Gastrocnemius medialis (tissue), 4 donors: Measurements from ENCODE around the gene SF3B3. TPM values are rescaled to one million over a fixed set of nuclear protein-coding genes. Genes with fewer than 3 reads are reported as not detected.

Experiments
- ATAC-seq, 2 donors: fragments of 150-250 bp; one replicate each; pipeline ENCODE4 v1.9.1; 2016
- DNase-seq, 2 donors: peaks; one replicate each; pipeline ENCODE4 v3.0.0-alpha.2; 2019
- H3K27ac ChIP-seq, 4 donors: fragments of 200-600 bp; sonication (generic); 1 replicate in 1 of 4; 2 replicates in 3 of 4; pipeline ENCODE4 v1.5.1; 2016 to 2018; ENCODE audit warnings: mild to moderate bottlenecking in 2 of 4, moderate library complexity in 1 of 4
- H3K27me3 ChIP-seq, 3 donors: fragments of 200-600 bp; sonication (generic) in 2 of 3; 1 replicate in 1 of 3; 2 replicates in 2 of 3; pipeline versions ENCODE4 v1.5.1 to v1.6.0; 2016 to 2019; ENCODE audit warnings: mild to moderate bottlenecking in 1 of 3, moderate library complexity in 1 of 3
- H3K36me3 ChIP-seq, 2 donors: fragments of 200-600 bp; sonication (generic) in 1 of 2; one replicate each; pipeline ENCODE4 v1.5.1; 2017 to 2018
- H3K4me1 ChIP-seq, 2 donors: fragments of 200-600 bp; sonication (generic) in 1 of 2; one replicate each; pipeline ENCODE4 v1.5.1; 2016 to 2017; ENCODE audit warnings: mild to moderate bottlenecking in 2 of 2
- H3K4me3 ChIP-seq, 4 donors: fragments of 200-600 bp; sonication (generic) in 3 of 4; 1 replicate in 1 of 4; 2 replicates in 3 of 4; pipeline ENCODE4 v1.5.1; 2016 to 2019; ENCODE audit warnings: mild to moderate bottlenecking in 2 of 4
- H3K9me3 ChIP-seq, 3 donors: fragments of 200-600 bp; sonication (generic) in 2 of 3; 1 replicate in 1 of 3; 2 replicates in 2 of 3; pipeline ENCODE4 v1.5.1; 2016 to 2019
- CTCF ChIP-seq, 5 experiments: fragments of 450-650 bp in 3 of 5; fragments of 200-600 bp in 2 of 5; sonication (generic) in 2 of 5; IDR thresholded peaks in 4 of 5; conservative IDR thresholded peaks in 1 of 5; 1 replicate in 4 of 5; 2 replicates in 1 of 5; pipeline ENCODE4 v1.5.1; 2016 to 2019; ENCODE audit warnings: antibody characterized with exemption in 5 of 5, mild to moderate bottlenecking in 3 of 5, moderate library complexity in 3 of 5
- POLR2A ChIP-seq, 2 donors: fragments of 450-650 bp; IDR thresholded peaks; one replicate each; pipeline ENCODE4 v1.6.1; 2017; ENCODE audit warnings: antibody characterized with exemption in 2 of 2, mild to moderate bottlenecking in 2 of 2, moderate library complexity in 2 of 2
- in situ Hi-C, 4 donors: fragments of 200-750 bp; cut with MboI; loops; one replicate each; pipeline versions ENCODE4 v1.15.0 to v1.8.0; 2017; ENCODE audit warnings: low sequenced_read_pairs in 4 of 4
- intact Hi-C: fragments of 100-400 bp; cut with DNase I; formaldehyde crosslinking; loops from one replicate; pipeline ENCODE4 v1.15.1; 2023; ENCODE audit warnings: low total_unique reads
- total RNA-seq, 4 donors: library from RNA; depleted of rRNA; stranded (reverse); fragments of >200 nt; gene quantifications; one replicate each; pipeline versions ENCODE4 v1.1.0 to v1.2.3, GENCODE V29; 2016

Gene SF3B3
- total RNA-seq, 4 donors from 2014 or later: 71.0 to 110 (median 97.2) TPM

- in situ Hi-C loops: no loop called here
- intact Hi-C loops: no loop called here
- DNase-seq (no peak), ATAC-seq (peak in 1 of 2 donors; percentile 22)
- Histone ChIP-seq H3K27me3 (no peaks in the 10 kb centered on the region), H3K36me3 (no peaks in the 10 kb centered on the region), H3K27ac (peak overlapping the region; percentile 11 to 65 (median 45)), H3K4me1 (peaks cover 10 to 16% of the 10 kb centered on the region in 2 donors), H3K9me3 (no peaks in the 10 kb centered on the region), H3K4me3 (no peak overlapping the region)
- no peak for TF ChIP-seq POLR2A (IDR thresholded peaks at IDR 0.05)
- no peak for TF ChIP-seq CTCF (IDR thresholded peaks at IDR 0.05 in 4 of 5, conservative IDR thresholded peaks at IDR 0.05 in 1 of 5)
Observed at GRCh38 chr16:70590722-70591415, 67.3 kb downstream of the SF3B3 start.

GRCh38 chr16:70591615-70592014 lies 68.0 kb downstream of the SF3B3 start:
- no peak for ATAC-seq
- Histone ChIP-seq H3K4me1 (peaks cover 10 to 16% of the 10 kb centered on the region in 2 donors), H3K27ac (peak overlapping the region; percentile 38 to 65 (median 55)), H3K27me3 (no peaks in the 10 kb centered on the region), H3K36me3 (no peaks in the 10 kb centered on the region), H3K9me3 (no peaks in the 10 kb centered on the region), H3K4me3 (no peak overlapping the region)
- intact Hi-C loops: no loop called here
- DNase-seq: no peak
- in situ Hi-C loops: no loop called here
- TF ChIP-seq CTCF (IDR thresholded peaks at IDR 0.05 in 4 of 5, conservative IDR thresholded peaks at IDR 0.05 in 1 of 5) (no peak), POLR2A (IDR thresholded peaks at IDR 0.05) (no peak)

- DNase-seq (no peak), ATAC-seq (peak; percentile 32 to 35)
- TF ChIP-seq CTCF (IDR thresholded peaks at IDR 0.05 in 4 of 5, conservative IDR thresholded peaks at IDR 0.05 in 1 of 5) (no peak), POLR2A (IDR thresholded peaks at IDR 0.05) (no peak)
- intact Hi-C loops: no loop called here
- H3K27me3 ChIP-seq: no peaks in the 10 kb centered on the region
- in situ Hi-C loops: no loop called here
- peaks cover 10 to 16% of the 10 kb centered on the region in 2 donors for H3K4me1 ChIP-seq
- H3K4me3 ChIP-seq: no peak overlapping the region
- H3K27ac ChIP-seq: peak overlapping the region; percentile 38 to 65 (median 55)
- H3K9me3 ChIP-seq: no peaks in the 10 kb centered on the region
- H3K36me3 ChIP-seq: no peaks in the 10 kb centered on the region
Observed at GRCh38 chr16:70592106-70592571, 68.5 kb downstream of the SF3B3 start.

- intact Hi-C loops: no loop called here
- Histone ChIP-seq H3K4me3 (no peak overlapping the region), H3K27ac (no peak overlapping the region), H3K27me3 (no peaks in the 10 kb centered on the region), H3K4me1 (peaks cover 10 to 16% of the 10 kb centered on the region in 2 donors), H3K36me3 (no peaks in the 10 kb centered on the region), H3K9me3 (no peaks in the 10 kb centered on the region)
- in situ Hi-C loops: no loop called here
- DNase-seq (no peak), ATAC-seq (no peak)
- TF ChIP-seq CTCF (IDR thresholded peaks at IDR 0.05 in 4 of 5, conservative IDR thresholded peaks at IDR 0.05 in 1 of 5) (no peak), POLR2A (IDR thresholded peaks at IDR 0.05) (no peak)
Observed at GRCh38 chr16:70593544-70593943, 69.9 kb downstream of the SF3B3 start.
